HG03520 (cell line): ENCODE results near the gene TRIM65.
"Not testable (repeated sequence)": the region's sequence is repeated elsewhere in the genome, so short reads cannot be mapped to it uniquely, and the experiment has no call there.

Experiments used
- ATAC-seq: cut with Tn5 transposase; IDR thresholded peaks from one replicate; pipeline ENCODE4 v1.9.1; 2021; ENCODE audit warnings: mild to moderate bottlenecking, moderate library complexity; ENCODE audit not compliant: unreplicated experiment

The TRIM65 gene

GRCh38 chr17:75876190-75876937 lies 20.4 kb downstream of the TRIM65 start:
- ATAC-seq: no peak

GRCh38 chr17:75875940-75876189 lies 20.9 kb downstream of the TRIM65 start:
- no peak for ATAC-seq

- ATAC-seq: no peak
These were observed 21.4 kb downstream of the TRIM65 start for GRCh38 chr17:75875182-75875939.

DNA sequence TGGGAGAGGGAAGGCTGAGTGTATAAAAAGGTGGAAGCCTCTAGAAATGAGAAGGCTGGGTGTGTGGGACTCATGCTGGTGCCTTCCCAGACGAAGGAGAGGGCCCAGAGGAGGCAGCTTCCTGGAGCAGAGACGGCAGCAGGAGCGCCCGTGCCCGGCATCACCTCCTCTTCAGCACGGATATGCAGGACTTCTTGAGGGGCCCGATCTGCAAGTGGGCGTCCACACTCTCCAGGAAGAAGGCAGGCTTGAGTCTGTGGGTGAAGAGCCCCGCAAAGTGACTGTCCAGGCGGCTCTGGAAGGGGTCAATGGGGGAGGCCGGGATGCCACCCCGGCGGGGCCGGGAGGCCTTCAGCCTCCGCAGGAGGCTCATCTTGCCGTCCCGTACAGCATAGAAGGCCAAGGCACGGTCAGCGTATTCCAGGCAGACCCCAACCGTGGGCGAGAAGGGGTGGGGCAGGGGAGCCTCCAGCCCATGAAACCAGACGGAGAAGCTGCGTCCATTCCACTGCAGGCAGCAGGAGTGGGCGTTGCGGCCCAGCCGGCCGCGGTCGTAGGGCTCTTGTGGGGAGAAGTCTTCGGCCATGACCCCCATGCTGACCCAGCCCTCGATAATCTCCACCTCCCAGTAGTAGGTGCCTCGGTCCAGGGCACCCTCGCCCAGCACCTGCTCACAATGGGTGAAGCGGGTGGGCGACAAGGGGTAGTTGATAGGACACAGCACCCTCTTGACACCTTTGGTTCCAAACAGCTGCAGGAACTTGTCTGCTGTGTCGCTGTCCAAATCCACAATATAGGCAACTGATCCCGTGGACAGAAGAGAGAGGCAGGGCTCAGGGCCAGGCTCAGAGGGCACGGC lies 22.2 kb downstream of the TRIM65 start:
- ATAC-seq: no peak

- ATAC-seq: no peak
These were observed 23.0 kb downstream of the TRIM65 start for GRCh38 chr17:75873587-75874322.

- no peak for ATAC-seq
These were observed 24.1 kb downstream of the TRIM65 start for GRCh38 chr17:75872434-75873351.

- ATAC-seq: not testable (repeated sequence)
These were observed 26.5 kb downstream of the TRIM65 start for GRCh38 chr17:75870228-75870627.

- no peak for ATAC-seq
These were observed 27.2 kb downstream of the TRIM65 start for GRCh38 chr17:75869282-75870141.

DNA sequence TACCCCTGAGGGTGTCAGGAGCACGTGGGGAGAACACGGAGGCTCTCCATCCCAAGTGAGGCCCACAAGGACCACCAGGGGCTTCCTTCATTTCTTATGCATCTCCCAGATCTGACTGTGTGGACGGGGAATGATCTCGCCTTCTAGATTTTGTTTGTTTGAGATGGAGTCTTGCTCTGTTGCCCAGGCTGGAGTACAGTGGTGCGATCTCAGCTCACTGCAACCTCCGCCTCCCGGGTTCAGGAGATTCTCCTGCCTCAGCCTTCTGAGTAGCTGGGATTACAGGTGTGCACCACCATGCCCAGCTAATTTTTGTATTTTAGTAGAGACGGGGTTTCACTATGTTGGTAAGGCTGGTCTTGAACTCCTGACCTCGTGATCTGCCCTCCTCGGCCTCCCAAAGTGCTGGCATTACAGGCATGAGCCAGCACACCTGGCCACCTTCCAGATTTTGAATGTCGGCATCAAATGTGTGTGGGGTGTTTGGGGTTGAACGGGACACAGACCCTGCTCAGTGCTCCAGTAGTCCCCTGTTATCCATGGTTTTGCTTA lies 27.9 kb downstream of the TRIM65 start:
- not testable (repeated sequence) for ATAC-seq

- ATAC-seq: not testable (repeated sequence)
These were observed 31.2 kb downstream of the TRIM65 start for GRCh38 chr17:75865404-75866188.

DNA sequence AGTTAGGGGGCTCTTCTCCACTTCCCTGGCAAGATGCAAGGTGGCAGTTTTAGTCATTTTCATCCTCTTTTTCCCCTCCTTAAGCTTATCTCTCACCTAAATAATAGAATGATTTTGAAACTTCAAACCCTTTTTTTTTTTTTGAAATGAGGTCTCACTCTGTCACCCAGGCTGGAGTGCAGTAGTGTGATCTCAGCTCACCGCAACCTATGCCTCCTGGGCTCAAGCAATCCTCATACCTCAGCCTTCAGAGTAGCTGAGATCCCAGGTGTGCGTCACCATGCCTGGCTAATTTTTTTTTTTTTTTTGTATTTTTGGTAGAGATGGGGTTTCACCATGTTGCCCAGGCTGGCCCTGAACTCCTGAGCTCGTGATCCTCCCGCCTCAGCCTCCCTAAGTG lies 31.9 kb downstream of the TRIM65 start:
- ATAC-seq: not testable (repeated sequence)

- ATAC-seq: peak; percentile 82
These were observed 32.3 kb downstream of the TRIM65 start for GRCh38 chr17:75864448-75864871.

DNA sequence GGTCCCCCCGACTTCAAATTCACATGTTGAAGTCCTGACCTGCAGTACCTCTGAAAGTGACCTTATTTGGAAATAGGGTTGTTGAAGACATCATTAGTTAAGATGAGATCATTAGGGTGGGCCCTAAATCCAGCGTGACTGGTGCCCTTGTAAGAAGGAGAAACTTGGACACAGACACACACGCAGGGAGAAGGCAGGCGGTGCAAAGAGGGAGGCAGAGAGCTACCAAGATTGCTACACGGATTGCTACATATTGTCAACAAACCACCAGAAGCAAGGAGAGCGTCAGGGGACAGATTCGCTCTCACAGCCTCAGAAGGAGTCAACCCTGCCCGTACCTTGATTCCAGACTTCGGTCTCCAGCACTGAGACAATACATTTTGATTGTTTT lies 34.8 kb downstream of the TRIM65 start:
- ATAC-seq: no peak

- ATAC-seq: not testable (repeated sequence)
These were observed 37.4 kb downstream of the TRIM65 start for GRCh38 chr17:75859358-75859757.

GRCh38 chr17:75856062-75856756 lies 40.5 kb downstream of the TRIM65 start:
- no peak for ATAC-seq

GRCh38 chr17:75855310-75856061 lies 41.3 kb downstream of the TRIM65 start, which contains the start of gene WBP2:
TSS of gene WBP2 (minus strand) at chr17:75855335. CDS start at chr17:75855297, 38 bp downstream.
- ATAC-seq: peak; percentile 79
